ENCODE data around the gene MTRFR.

DNA sequence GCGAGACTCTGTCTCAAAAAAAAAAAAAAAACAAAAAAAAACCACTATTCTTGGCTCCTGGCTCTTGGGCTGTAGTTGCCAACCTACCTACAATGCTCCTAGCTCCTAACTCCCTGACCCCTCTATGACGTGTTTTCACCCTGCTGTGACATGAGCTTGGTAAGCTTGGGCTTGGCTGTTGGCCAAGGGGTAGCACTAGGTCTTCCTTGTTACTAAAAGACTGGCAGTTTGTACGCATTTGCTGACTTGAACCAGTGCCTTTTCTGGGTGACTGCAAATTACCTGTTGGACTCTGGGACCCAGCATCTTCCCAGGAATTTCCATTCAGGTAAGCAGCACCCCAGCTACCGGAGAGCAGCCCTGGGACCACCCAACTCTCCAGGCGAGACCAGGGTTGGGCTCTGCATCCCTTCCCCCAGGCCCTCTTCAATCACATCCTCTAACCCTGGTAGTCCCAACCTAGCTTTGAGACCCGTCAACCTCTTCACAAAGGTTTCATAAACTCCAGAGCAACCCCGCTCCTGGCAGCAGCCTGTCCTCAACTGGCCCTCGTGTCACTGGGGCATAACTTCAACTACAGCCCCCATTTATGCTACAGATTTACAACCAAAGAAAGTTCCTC lies 30.1 kb downstream of the MTRFR start:
- TF ChIP-seq, protein P1, sequence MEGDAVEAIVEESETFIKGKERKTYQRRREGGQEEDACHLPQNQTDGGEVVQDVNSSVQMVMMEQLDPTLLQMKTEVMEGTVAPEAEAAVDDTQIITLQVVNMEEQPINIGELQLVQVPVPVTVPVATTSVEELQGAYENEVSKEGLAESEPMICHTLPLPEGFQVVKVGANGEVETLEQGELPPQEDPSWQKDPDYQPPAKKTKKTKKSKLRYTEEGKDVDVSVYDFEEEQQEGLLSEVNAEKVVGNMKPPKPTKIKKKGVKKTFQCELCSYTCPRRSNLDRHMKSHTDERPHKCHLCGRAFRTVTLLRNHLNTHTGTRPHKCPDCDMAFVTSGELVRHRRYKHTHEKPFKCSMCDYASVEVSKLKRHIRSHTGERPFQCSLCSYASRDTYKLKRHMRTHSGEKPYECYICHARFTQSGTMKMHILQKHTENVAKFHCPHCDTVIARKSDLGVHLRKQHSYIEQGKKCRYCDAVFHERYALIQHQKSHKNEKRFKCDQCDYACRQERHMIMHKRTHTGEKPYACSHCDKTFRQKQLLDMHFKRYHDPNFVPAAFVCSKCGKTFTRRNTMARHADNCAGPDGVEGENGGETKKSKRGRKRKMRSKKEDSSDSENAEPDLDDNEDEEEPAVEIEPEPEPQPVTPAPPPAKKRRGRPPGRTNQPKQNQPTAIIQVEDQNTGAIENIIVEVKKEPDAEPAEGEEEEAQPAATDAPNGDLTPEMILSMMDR (IDR thresholded peaks at IDR 0.05; ENCODE audit: low read depth, low read length) = no peak
- TF ChIP-seq EZH2phosphoT487 (IDR thresholded peaks at IDR 0.05; ENCODE audit: low read depth) = no peak
